ENCODE measurements around the gene TMEM125.

- TF ChIP-seq, protein P1, sequence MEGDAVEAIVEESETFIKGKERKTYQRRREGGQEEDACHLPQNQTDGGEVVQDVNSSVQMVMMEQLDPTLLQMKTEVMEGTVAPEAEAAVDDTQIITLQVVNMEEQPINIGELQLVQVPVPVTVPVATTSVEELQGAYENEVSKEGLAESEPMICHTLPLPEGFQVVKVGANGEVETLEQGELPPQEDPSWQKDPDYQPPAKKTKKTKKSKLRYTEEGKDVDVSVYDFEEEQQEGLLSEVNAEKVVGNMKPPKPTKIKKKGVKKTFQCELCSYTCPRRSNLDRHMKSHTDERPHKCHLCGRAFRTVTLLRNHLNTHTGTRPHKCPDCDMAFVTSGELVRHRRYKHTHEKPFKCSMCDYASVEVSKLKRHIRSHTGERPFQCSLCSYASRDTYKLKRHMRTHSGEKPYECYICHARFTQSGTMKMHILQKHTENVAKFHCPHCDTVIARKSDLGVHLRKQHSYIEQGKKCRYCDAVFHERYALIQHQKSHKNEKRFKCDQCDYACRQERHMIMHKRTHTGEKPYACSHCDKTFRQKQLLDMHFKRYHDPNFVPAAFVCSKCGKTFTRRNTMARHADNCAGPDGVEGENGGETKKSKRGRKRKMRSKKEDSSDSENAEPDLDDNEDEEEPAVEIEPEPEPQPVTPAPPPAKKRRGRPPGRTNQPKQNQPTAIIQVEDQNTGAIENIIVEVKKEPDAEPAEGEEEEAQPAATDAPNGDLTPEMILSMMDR (IDR thresholded peaks at IDR 0.05), result no peak
- TF ChIP-seq EZH2 (IDR thresholded peaks at IDR 0.05), result no peak
- no peak for TF ChIP-seq EZH2phosphoT487 (IDR thresholded peaks at IDR 0.05)
Observed at GRCh38 chr1:43237121-43237520, 32.7 kb upstream of the TMEM125 start.
